ENCODE results near the gene KRT16. TPM values are rescaled to one million over a fixed set of nuclear protein-coding genes. Genes with fewer than 3 reads are reported as not detected.
"Not testable (repeated sequence)": the region's sequence is repeated elsewhere in the genome, so short reads cannot be mapped to it uniquely, and the experiment has no call there.

Gene KRT16
- total RNA-seq (3.1 TPM), polyA plus RNA-seq (ENCODE audit: insufficient read depth, low read depth, low replicate concordance) (not detected)
- long read RNA-seq, donor 1, result 0 reads
- long read RNA-seq, donor 2, result 0 reads
- long read RNA-seq, donor 3, result 0 reads
- long read RNA-seq, donor 4, result 0 reads
- long read RNA-seq, donor 5, result 0 reads
- long read RNA-seq, donor 6, result 0 reads
- long read RNA-seq, donor 7, partial matches to known transcripts, result 1 of 3 reads
- long read RNA-seq, donor 7, other reads (novel, unspliced or antisense), result 2 of 3 reads
- long read RNA-seq, donor 8, partial matches to known transcripts, result 0 of 1 reads
- long read RNA-seq, donor 8, other reads (novel, unspliced or antisense), result 0 of 1 reads
- long read RNA-seq, donor 9, result 0 reads
- long read RNA-seq, donor 10, result 0 reads

DNA sequence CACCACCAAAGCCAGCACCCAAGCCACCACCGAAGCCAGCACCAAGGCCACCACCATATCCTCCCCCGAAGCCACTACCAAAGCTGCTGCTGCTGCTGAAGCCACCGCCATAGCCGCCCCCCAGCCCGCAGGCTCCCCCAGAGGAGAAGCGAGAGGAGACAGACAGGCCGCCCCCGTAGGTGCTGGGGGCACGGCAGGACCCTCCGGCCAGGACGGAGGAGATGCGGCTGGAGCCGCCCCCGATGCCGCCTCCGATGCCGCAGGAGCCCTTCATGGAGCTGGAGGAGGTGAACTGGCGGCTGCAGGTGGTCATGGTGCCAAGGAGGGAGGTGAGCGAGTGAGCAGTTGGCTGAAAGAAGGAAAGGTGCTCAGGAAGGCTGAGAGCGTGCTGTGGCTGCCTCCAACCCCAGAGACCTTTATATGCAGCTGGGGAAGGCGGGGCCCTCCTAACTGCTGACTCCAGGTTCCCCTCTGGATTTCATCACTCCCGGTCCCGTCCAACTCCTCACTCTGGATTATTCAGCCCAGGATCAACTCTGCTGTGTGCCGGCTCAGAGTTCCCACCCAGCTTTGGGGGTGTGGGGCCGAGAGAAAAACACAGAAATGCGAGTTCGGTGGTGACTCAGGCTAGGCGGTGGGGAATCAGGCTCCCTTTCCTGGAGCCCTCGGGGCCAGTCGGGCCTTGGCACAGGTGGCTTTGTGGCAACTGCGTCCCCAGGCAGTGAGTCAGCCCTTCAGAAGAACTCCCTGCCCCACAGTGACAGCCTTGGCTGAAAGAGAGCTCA, at the start of gene KRT16:
Gene KRT16, minus strand, starts transcription at position 392 of the 785 bp plus-strand sequence. Its CDS starts 79 bp downstream, at position 313.
- H3K4me1 ChIP-seq (ENCODE audit: control insufficient read depth in 2 of 3, insufficient read depth in 2 of 3, low read depth in 1 of 3, low read length in 3 of 3); H3K4me3 ChIP-seq (ENCODE audit: low read length in 3 of 3); H3K27me3 ChIP-seq (ENCODE audit: control insufficient read depth, insufficient read depth, low read length); H3K27ac ChIP-seq (ENCODE audit: low read depth in 2 of 2, low read length in 2 of 2); H3K36me3 ChIP-seq (ENCODE audit: control insufficient read depth in 2 of 3, insufficient read depth in 3 of 3, low read length in 3 of 3); intact Hi-C loops (cut with DNase I); H3K9ac ChIP-seq (ENCODE audit: low read length in 3 of 3); FAIRE-seq; H3K9me3 ChIP-seq (ENCODE audit: control insufficient read depth in 2 of 3, insufficient read depth in 1 of 3, low read length in 3 of 3): not testable (repeated sequence)
- DNase-seq, result peak in 1 of 5 donors; percentile 59

DNA sequence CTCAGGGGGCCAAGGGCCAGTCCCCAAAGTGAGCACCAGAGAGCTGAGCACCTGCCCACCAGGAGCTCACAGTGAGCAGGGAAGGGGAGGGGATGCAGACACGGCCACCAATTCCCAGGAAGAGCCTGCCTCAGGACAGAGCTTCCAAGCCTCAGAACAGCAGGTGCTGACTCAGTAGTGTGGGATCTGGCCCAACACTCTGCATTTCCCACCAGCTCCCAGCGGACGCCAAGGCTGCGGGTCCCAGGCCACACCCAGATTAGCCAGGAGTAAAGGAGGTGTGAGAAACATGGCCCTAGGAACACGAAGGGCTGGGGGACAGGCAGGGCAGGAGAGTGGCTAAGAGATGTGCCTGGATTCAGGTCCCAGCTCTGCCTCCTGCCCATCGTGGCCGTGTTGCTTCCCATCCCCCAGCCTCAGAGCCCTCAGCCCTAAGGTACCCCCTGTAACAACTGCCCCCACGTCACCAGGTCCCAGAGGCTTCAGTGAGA, 47.7 kb upstream of the KRT16 start:
- Histone ChIP-seq H3K27ac (ENCODE audit: low read depth in 2 of 2, low read length in 2 of 2) (peak overlapping the region; percentile 9 to 32), H3K36me3 (ENCODE audit: control insufficient read depth in 2 of 3, insufficient read depth in 3 of 3, low read length in 3 of 3) (no peaks in the 10 kb centered on the region), H3K4me1 (ENCODE audit: control insufficient read depth in 2 of 3, insufficient read depth in 2 of 3, low read depth in 1 of 3, low read length in 3 of 3) (peaks cover 0 to 39% (median 17%) of the 10 kb centered on the region in 3 donors), H3K9ac (ENCODE audit: low read length in 3 of 3) (peak overlapping the region in 1 of 3 donors; percentile 12), H3K27me3 (ENCODE audit: control insufficient read depth, insufficient read depth, low read length) (no peaks in the 10 kb centered on the region), H3K9me3 (ENCODE audit: control insufficient read depth in 2 of 3, insufficient read depth in 1 of 3, low read length in 3 of 3) (no peaks in the 10 kb centered on the region), H3K4me3 (ENCODE audit: low read length in 3 of 3) (no peak overlapping the region)
- DNase-seq (no peak), FAIRE-seq (no peak)
- intact Hi-C loops (cut with DNase I), result loop anchor here (10.0 kb wide), 1 partner anchor 105 kb away; no protein-coding TSS in a partner anchor
- TF ChIP-seq, protein P1, sequence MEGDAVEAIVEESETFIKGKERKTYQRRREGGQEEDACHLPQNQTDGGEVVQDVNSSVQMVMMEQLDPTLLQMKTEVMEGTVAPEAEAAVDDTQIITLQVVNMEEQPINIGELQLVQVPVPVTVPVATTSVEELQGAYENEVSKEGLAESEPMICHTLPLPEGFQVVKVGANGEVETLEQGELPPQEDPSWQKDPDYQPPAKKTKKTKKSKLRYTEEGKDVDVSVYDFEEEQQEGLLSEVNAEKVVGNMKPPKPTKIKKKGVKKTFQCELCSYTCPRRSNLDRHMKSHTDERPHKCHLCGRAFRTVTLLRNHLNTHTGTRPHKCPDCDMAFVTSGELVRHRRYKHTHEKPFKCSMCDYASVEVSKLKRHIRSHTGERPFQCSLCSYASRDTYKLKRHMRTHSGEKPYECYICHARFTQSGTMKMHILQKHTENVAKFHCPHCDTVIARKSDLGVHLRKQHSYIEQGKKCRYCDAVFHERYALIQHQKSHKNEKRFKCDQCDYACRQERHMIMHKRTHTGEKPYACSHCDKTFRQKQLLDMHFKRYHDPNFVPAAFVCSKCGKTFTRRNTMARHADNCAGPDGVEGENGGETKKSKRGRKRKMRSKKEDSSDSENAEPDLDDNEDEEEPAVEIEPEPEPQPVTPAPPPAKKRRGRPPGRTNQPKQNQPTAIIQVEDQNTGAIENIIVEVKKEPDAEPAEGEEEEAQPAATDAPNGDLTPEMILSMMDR (IDR thresholded peaks at IDR 0.05; ENCODE audit: borderline replicate concordance, extremely low read depth, insufficient read depth), result no peak

DNA sequence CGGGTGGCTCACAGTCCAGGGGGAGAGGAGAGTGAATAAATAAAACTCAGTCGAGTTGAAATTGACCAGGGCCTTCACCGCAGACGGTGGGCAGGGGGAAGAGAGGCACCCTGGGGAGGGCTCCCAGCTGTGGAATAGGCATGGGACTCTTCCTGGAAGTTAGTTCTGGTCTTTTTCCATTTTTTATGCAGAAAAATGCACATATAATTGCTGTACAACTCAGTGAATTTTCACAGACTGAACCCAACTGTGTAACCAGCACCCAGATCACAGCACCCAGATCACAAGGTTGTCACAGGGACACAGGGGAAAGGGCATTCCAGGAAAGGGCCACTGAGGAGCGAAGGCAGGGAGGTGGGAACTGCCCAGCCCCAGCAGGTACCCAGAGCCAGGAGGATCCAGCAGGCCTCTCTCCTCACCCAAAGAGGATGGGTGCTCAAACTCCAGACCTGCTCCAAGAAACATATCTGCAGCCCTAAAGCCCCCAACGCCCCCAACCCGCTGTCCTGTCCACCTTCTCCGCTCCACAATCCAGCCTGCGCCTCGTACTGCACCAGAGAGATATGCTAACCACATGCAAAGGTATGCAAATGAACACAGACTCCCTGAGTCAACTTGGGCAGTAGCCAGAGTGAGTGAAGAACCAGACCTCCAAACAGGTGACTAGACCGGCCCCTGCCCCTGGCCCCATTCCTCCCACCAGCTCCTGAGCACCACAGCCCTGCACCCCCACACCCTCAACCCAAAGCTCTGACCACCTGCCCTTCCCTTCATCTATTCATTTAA, 47.1 kb upstream of the KRT16 start:
- Histone ChIP-seq H3K9ac (ENCODE audit: low read length in 3 of 3) (peak overlapping the region in 1 of 3 donors; percentile 16), H3K27me3 (ENCODE audit: control insufficient read depth, insufficient read depth, low read length) (no peaks in the 10 kb centered on the region), H3K4me1 (ENCODE audit: control insufficient read depth in 2 of 3, insufficient read depth in 2 of 3, low read depth in 1 of 3, low read length in 3 of 3) (peaks cover 0 to 44% (median 19%) of the 10 kb centered on the region in 3 donors), H3K9me3 (ENCODE audit: control insufficient read depth in 2 of 3, insufficient read depth in 1 of 3, low read length in 3 of 3) (no peaks in the 10 kb centered on the region), H3K36me3 (ENCODE audit: control insufficient read depth in 2 of 3, insufficient read depth in 3 of 3, low read length in 3 of 3) (no peaks in the 10 kb centered on the region), H3K4me3 (ENCODE audit: low read length in 3 of 3) (no peak overlapping the region), H3K27ac (ENCODE audit: low read depth in 2 of 2, low read length in 2 of 2) (peak overlapping the region; percentile 94)
- TF ChIP-seq, protein P1 (IDR thresholded peaks at IDR 0.05; ENCODE audit: borderline replicate concordance, extremely low read depth, insufficient read depth), result no peak
- DNase-seq (no peak), FAIRE-seq (no peak)
- intact Hi-C loops (cut with DNase I), result loop anchor here (10.0 kb wide), 1 partner anchor 105 kb away; no protein-coding TSS in a partner anchor

Measured in kidney (tissue), 22 donors.